Lung (tissue), 12 donors: ENCODE results near the gene LTBP2. TPM values are rescaled to one million over a fixed set of nuclear protein-coding genes. Genes with fewer than 3 reads are reported as not detected.

Source experiments
- ATAC-seq: fragments of 200-7000 bp; cut with Tn5 transposase; one replicate; pipeline ENCODE4 v1.9.1; 2020; ENCODE audit warnings: moderate number of reproducible peaks; ENCODE audit not compliant: insufficient read depth, low FRiP score
- DNase-seq, 3 donors: peaks; one replicate each; pipeline ENCODE4 v3.0.0-alpha.2; 2013 to 2017
- H3K27ac ChIP-seq, 2 donors: one replicate each; pipeline ENCODE4 v1.5.1; 2013; ENCODE audit warnings: mild to moderate bottlenecking in 2 of 2, moderate library complexity in 2 of 2, control low read depth in 1 of 2, inconsistent platforms in 1 of 2, low read depth in 1 of 2, low read length in 1 of 2
- H3K27me3 ChIP-seq, 3 donors: one replicate each; pipeline ENCODE4 v1.5.1; 2013; ENCODE audit warnings: low read length in 2 of 3; ENCODE audit not compliant: control insufficient read depth in 3 of 3, insufficient read depth in 3 of 3
- H3K36me3 ChIP-seq, 4 donors: one replicate each; pipeline ENCODE4 v1.5.1; 2013; ENCODE audit warnings: low read length in 4 of 4, mild to moderate bottlenecking in 1 of 4, moderate library complexity in 1 of 4; ENCODE audit not compliant: control insufficient read depth in 4 of 4, insufficient read depth in 4 of 4
- H3K4me1 ChIP-seq, 5 donors: one replicate each; pipeline ENCODE4 v1.5.1; 2013; ENCODE audit warnings: low read length in 5 of 5, mild to moderate bottlenecking in 2 of 5, moderate library complexity in 1 of 5; ENCODE audit not compliant: control insufficient read depth in 5 of 5, insufficient read depth in 5 of 5
- H3K4me3 ChIP-seq: one replicate; pipeline ENCODE4 v1.5.1; 2013; ENCODE audit warnings: mild to moderate bottlenecking, control low read depth, moderate library complexity
- H3K9ac ChIP-seq, 2 donors: one replicate each; pipeline ENCODE4 v1.5.1; 2013; ENCODE audit warnings: low read length in 2 of 2, control low read depth in 1 of 2; ENCODE audit not compliant: insufficient read depth in 1 of 2
- H3K9me3 ChIP-seq, 4 donors: one replicate each; pipeline ENCODE4 v1.5.1; 2013; ENCODE audit warnings: low read length in 3 of 4, mild to moderate bottlenecking in 1 of 4, moderate library complexity in 1 of 4; ENCODE audit not compliant: control insufficient read depth in 4 of 4, insufficient read depth in 3 of 4
- WGBS, 2 donors: extraction: QIAGEN DNeasy Blood & Tissue Kit; methylation state at CpG; one replicate each; pipeline ENCODE4 v1.1.7; 2013; 5-methylcytosine and 5-hydroxymethylcytosine counted together
- polyA plus RNA-seq, 2 donors: library from polyadenylated mRNA; stranded (reverse); fragments of 200-250 nt; gene quantifications; one replicate each; pipeline ENCODE4 v1.2.1, GENCODE V29; 2013
- total RNA-seq, 2 donors: library from RNA; depleted of rRNA in 1 of 2; stranded (reverse); fragments of >200 nt in 1 of 2; gene quantifications; one replicate each; pipeline ENCODE4 v1.2.1, GENCODE V29; 2014 to 2021
- TF ChIP-seq, protein P1 (sequence below): IDR thresholded peaks from 2 replicates; pipeline ENCODE4 v1.5.1; 2012; ENCODE audit warnings: mild to moderate bottlenecking; ENCODE audit errors: control extremely low read depth, extremely low read depth
- donor health status: control.
- donor health status: control.
- donor health status: Bipolar disorder and iron deficiency.
- donor health status: healthy.
- donor health status: DM: yes; HTN: yes; CAD: no.

Gene LTBP2
- total and polyA plus RNA-seq, 4 donors = 13.2 to 78.4 (median 25.8) TPM

DNA sequence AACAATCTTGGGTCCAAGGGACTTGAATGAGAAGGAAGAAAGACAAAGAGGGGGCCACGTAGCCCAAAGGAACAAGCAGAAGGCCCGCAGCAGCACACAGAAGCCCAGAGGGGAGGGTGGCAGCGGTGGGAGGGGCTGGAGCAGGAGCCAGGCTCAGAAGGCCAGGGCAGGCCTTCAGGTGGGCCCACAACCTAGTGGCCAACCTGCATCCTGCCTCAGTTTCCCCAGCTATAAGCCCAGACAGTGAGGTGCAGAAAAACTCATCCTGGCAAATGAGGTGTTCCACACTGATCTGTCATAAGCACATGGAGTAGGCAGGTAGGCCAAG lies 34.1 kb downstream of the LTBP2 start:
- DNase-seq (no peak), ATAC-seq (no peak)
- no peaks in the 10 kb centered on the region for H3K27me3 ChIP-seq
- H3K36me3 ChIP-seq = no peaks in the 10 kb centered on the region
- no peaks in the 10 kb centered on the region for H3K9me3 ChIP-seq
- H3K9ac ChIP-seq = no peak overlapping the region
- peaks cover 0 to 28% (median 15%) of the 10 kb centered on the region in 5 donors for H3K4me1 ChIP-seq
- H3K4me3 ChIP-seq = no peak overlapping the region
- TF ChIP-seq, protein P1, sequence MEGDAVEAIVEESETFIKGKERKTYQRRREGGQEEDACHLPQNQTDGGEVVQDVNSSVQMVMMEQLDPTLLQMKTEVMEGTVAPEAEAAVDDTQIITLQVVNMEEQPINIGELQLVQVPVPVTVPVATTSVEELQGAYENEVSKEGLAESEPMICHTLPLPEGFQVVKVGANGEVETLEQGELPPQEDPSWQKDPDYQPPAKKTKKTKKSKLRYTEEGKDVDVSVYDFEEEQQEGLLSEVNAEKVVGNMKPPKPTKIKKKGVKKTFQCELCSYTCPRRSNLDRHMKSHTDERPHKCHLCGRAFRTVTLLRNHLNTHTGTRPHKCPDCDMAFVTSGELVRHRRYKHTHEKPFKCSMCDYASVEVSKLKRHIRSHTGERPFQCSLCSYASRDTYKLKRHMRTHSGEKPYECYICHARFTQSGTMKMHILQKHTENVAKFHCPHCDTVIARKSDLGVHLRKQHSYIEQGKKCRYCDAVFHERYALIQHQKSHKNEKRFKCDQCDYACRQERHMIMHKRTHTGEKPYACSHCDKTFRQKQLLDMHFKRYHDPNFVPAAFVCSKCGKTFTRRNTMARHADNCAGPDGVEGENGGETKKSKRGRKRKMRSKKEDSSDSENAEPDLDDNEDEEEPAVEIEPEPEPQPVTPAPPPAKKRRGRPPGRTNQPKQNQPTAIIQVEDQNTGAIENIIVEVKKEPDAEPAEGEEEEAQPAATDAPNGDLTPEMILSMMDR = no peak
- peak overlapping the region in 1 of 2 donors; percentile 39 for H3K27ac ChIP-seq
- WGBS, 2 donors = 96 to 98% methylated on average over 3 of the region's 3 CpGs

DNA sequence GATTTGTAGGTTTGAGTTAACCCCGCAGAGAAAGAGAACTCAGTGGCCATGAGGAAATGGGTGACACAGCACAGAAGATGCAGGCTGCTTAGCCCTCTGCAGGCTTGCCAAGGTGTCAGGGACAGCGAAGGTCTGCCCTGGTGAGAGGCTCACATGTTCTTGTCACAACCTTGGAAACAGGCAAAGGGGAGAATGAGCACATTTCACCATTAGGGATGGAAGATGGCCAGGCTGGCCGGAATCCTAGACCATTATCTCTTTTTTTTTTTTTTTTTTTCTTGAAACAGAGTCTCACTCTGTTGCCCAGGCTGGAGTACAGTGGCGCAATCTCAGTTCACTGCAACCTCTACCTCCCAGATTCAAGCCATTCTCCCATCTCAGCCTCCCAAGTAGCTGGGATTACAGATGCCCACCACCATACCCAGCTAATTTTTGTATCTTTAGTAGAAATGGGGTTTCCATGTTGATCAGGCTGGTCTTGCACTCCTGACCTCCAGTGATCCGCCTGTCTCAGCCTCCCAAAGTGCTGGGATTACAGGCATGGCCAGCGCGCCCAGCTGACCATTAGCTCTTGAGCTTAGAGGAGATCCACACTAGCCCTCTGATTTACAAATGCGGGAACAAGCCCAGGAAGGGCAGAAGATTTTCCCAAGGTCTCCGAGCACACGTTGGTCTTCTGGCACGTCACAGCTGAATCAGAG lies 34.6 kb downstream of the LTBP2 start:
- H3K4me1 ChIP-seq = peaks cover 0 to 28% (median 15%) of the 10 kb centered on the region in 5 donors
- no peaks in the 10 kb centered on the region for H3K36me3 ChIP-seq
- 86 to 93% methylated on average over 11 of the region's 11 CpGs for WGBS, 2 donors
- ATAC-seq = no peak
- peak in 2 of 3 donors; percentile 34 to 61 for DNase-seq
- no peak overlapping the region for H3K4me3 ChIP-seq
- TF ChIP-seq, protein P1 = no peak
- no peaks in the 10 kb centered on the region for H3K9me3 ChIP-seq
- no peaks in the 10 kb centered on the region for H3K27me3 ChIP-seq
- peak overlapping the region in 1 of 2 donors; percentile 39 for H3K27ac ChIP-seq
- H3K9ac ChIP-seq = no peak overlapping the region

DNA sequence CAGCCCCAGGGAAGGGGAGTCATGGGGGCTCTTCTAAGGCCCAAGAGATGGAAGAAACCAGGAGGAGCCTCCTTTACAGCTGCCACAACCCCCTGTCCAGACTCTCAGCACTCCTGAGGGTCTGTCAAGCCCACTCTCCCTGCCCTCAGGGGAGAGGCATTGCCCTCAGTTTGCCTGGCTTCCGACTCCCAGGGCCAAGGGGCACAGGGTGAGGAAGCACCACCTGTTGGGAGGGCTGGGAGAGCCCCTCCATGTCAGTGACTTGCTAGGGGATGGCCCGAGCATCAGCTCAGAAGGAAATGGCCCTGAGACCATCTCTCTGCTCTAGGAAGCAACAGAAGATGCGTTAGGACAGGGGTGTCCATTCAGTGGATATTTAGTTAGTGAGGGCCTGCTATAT lies 36.1 kb downstream of the LTBP2 start:
- peaks cover 0 to 37% (median 20%) of the 10 kb centered on the region in 5 donors for H3K4me1 ChIP-seq

More for the DNA sequence above, 36.1 kb downstream of the LTBP2 start:
- ATAC-seq = no peak
- 94 to 95% methylated on average over 3 of the region's 3 CpGs for WGBS, 2 donors
- no peaks in the 10 kb centered on the region for H3K27me3 ChIP-seq
- H3K27ac ChIP-seq = peak overlapping the region in 1 of 2 donors; percentile 11
- no peaks in the 10 kb centered on the region for H3K36me3 ChIP-seq
- no peak overlapping the region for H3K9ac ChIP-seq
- DNase-seq = no peak
- no peaks in the 10 kb centered on the region for H3K9me3 ChIP-seq
- TF ChIP-seq, protein P1 = no peak
- no peak overlapping the region for H3K4me3 ChIP-seq
